Sciatic nerve (tissue), 2 donors: Measurements from ENCODE around the gene TMEM108. TPM values are rescaled to one million over a fixed set of nuclear protein-coding genes. Genes with fewer than 3 reads are reported as not detected.

Experiments
- ATAC-seq: fragments of 200-7000 bp; cut with Tn5 transposase; one replicate; pipeline ENCODE4 v1.9.1; 2020; ENCODE audit warnings: mild to moderate bottlenecking, moderate library complexity
- DNase-seq: peaks from one replicate; pipeline ENCODE4 v3.0.0-alpha.2; 2020; ENCODE audit warnings: low spot score
- intact Hi-C: fragments of 100-400 bp; cut with DNase I; formaldehyde crosslinking; loops from one replicate; pipeline ENCODE4 v1.14.2; 2022
- total RNA-seq: library from RNA; stranded (reverse); fragmentation: NEBNext Ultra II Directional; extraction: Animal tissue kit (Norgen Biotek cat#: 25700); gene quantifications from one replicate; pipeline ENCODE4 v1.2.1, GENCODE V29; 2021
- donor health status: DM: no; HTN: no; CAD: no.
- donor health status: DM: no; HTN: no; CAD: no.

Gene TMEM108
- total RNA-seq, 1 donor from 2014 or later: 0.67 TPM

- DNase-seq: no peak
- intact Hi-C loops: no loop called here
- ATAC-seq: no peak
Observed at GRCh38 chr3:133196527-133196926, 158.3 kb downstream of the TMEM108 start.

- no peak for ATAC-seq
- intact Hi-C loops: no loop called here
- no peak for DNase-seq
Observed at GRCh38 chr3:133197619-133198018, 159.4 kb downstream of the TMEM108 start.

- no peak for DNase-seq
- intact Hi-C loops: no loop called here
- ATAC-seq: no peak
Observed at GRCh38 chr3:133206921-133207320, 168.7 kb downstream of the TMEM108 start.

GRCh38 chr3:133208184-133208583 is 170.0 kb downstream of the TMEM108 start:
- no peak for ATAC-seq
- intact Hi-C loops: no loop called here
- no peak for DNase-seq

- ATAC-seq: no peak
- no peak for DNase-seq
- intact Hi-C loops: no loop called here
Observed at GRCh38 chr3:133209871-133210550, 171.8 kb downstream of the TMEM108 start.

GRCh38 chr3:133210656-133211055 is 172.5 kb downstream of the TMEM108 start:
- DNase-seq: no peak
- no peak for ATAC-seq
- intact Hi-C loops: no loop called here

- DNase-seq (no peak), ATAC-seq (no peak)
- intact Hi-C loops: no loop called here
Observed at GRCh38 chr3:133211449-133211848, 173.3 kb downstream of the TMEM108 start.

- ATAC-seq (no peak), DNase-seq (no peak)
- intact Hi-C loops: no loop called here
Observed at GRCh38 chr3:133211856-133212255, 173.7 kb downstream of the TMEM108 start.

GRCh38 chr3:133213937-133214336 is 175.7 kb downstream of the TMEM108 start:
- DNase-seq (no peak), ATAC-seq (no peak)
- intact Hi-C loops: no loop called here

- intact Hi-C loops: no loop called here
- ATAC-seq: no peak
- DNase-seq: no peak
Observed at GRCh38 chr3:133227813-133228212, 189.6 kb downstream of the TMEM108 start.

- DNase-seq: no peak
- intact Hi-C loops: no loop called here
- ATAC-seq: no peak
Observed at GRCh38 chr3:133230195-133230594, 192.0 kb downstream of the TMEM108 start.

GRCh38 chr3:133236901-133237300 is 198.7 kb downstream of the TMEM108 start:
- intact Hi-C loops: no loop called here
- no peak for ATAC-seq
- DNase-seq: no peak

- intact Hi-C loops: no loop called here
- no peak for DNase-seq
- ATAC-seq: no peak
Observed at GRCh38 chr3:133237380-133237779, 199.2 kb downstream of the TMEM108 start.

GRCh38 chr3:133238015-133238414 is 199.8 kb downstream of the TMEM108 start:
- ATAC-seq (no peak), DNase-seq (no peak)
- intact Hi-C loops: no loop called here

- ATAC-seq: no peak
- intact Hi-C loops: no loop called here
- no peak for DNase-seq
Observed at GRCh38 chr3:133246119-133246518, 207.9 kb downstream of the TMEM108 start.

GRCh38 chr3:133246773-133247172 is 208.6 kb downstream of the TMEM108 start:
- intact Hi-C loops: no loop called here
- DNase-seq (no peak), ATAC-seq (no peak)

- intact Hi-C loops: no loop called here
- ATAC-seq: no peak
- no peak for DNase-seq
Observed at GRCh38 chr3:133248389-133248788, 210.2 kb downstream of the TMEM108 start.

GRCh38 chr3:133249490-133249889 is 211.3 kb downstream of the TMEM108 start:
- ATAC-seq (no peak), DNase-seq (no peak)
- intact Hi-C loops: no loop called here

- no peak for ATAC-seq
Observed at GRCh38 chr3:133254151-133254550, 216.0 kb downstream of the TMEM108 start.

GRCh38 chr3:133254716-133255115 is 216.5 kb downstream of the TMEM108 start:
- ATAC-seq: no peak

More at GRCh38 chr3:133254151-133254550, 216.0 kb downstream of the TMEM108 start:
- no peak for DNase-seq
- intact Hi-C loops: no loop called here

GRCh38 chr3:133256787-133257483 is 218.7 kb downstream of the TMEM108 start:
- DNase-seq (no peak), ATAC-seq (no peak)
- intact Hi-C loops: no loop called here

More at GRCh38 chr3:133254716-133255115, 216.5 kb downstream of the TMEM108 start:
- intact Hi-C loops: no loop called here
- DNase-seq: no peak
